CD4-positive, alpha-beta T cell treated with Interleukin-15 for 1 hour (primary cell): ENCODE results near the gene SPACA9.

Experiments
- DNase-seq: peaks from one replicate; pipeline ENCODE4 v3.0.0-alpha.2; 2020

SPACA9 gene

DNA sequence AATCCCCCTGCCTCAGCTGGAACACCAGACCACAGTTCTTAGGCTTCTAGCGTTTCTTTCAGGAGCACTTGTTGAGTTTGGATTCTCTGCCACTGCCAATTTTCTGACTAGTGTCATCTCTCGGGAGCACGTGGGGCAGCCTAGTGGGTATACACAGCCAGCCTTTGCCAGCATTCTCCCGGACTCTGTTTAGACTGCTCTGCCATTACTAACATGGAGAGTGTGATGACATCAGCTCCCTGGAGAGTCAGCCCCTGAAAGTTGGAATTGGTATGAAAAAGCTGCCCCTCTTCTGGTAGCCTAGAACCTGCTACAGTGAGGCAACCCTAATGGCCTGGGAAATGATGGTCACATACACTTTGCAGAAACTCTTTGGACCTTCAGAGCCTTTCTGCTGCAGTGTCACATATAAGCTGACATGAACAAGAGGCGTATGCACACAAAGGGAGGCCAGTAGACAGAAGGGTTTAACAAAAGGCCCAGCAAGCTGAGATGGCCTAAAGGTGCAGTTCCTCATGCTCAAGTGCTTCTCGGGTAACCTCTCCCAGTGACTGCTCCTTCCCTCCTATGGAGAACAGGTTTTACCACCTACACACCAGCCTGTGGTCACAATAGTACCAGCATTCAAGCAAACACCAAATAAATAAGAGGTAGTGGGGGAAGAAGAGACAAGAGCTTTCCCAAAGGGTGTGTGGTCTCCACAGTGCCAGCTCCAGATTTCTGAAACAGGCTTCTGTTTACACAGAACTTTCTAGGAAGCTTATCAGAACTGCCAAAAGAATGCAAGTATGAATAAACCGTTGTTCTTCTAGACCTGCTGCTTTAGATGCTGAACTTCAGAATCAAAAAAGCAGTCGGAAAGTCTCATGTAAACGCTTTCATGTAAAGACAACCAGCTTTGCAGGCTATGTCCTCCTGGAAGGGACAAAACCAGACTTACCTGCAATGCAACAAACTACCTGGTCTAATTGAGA is 16.5 kb downstream of the SPACA9 start:
- DNase-seq: no peak

DNA sequence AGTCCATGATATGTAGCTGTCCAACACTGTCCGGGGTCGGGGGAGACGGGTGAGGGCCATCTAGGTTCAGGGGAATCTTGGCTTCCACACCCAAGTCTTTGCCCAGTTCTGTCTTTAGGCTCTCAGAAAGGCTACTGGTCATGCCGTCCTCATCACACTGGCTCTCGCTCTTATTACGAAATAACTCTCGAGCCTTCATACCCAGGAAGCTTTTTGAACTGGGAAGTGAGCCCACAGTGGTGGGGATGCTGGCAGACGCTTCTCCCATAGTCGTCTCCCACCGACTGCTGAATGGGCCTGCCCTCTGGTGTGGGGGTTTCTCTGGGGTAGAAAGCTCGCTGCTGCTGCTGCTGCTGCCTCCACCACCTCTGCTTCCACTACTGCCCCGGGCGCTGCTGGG is 17.6 kb downstream of the SPACA9 start:
- no peak for DNase-seq

GRCh38 chr9:132896906-132897305 is 18.2 kb downstream of the SPACA9 start:
- no peak for DNase-seq

DNA sequence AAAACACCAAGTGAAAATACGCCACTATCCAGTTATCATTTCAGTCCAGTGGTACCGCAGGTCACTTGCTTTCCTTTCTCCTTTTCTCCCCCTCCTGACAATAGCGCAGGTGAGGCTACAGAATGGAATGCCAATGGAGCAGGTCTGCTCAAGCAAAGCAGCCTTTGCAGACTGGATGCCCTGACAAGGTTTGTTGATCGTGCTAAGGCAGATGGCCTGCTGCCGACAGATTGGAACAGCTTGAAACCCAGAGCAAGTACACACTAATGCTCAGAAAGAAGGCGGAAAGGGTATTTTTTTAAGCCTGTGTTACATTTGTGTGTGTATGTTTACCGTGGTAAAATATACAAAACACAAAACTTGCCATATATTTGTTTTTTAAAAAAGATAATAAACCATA is 19.4 kb downstream of the SPACA9 start:
- no peak for DNase-seq

DNA sequence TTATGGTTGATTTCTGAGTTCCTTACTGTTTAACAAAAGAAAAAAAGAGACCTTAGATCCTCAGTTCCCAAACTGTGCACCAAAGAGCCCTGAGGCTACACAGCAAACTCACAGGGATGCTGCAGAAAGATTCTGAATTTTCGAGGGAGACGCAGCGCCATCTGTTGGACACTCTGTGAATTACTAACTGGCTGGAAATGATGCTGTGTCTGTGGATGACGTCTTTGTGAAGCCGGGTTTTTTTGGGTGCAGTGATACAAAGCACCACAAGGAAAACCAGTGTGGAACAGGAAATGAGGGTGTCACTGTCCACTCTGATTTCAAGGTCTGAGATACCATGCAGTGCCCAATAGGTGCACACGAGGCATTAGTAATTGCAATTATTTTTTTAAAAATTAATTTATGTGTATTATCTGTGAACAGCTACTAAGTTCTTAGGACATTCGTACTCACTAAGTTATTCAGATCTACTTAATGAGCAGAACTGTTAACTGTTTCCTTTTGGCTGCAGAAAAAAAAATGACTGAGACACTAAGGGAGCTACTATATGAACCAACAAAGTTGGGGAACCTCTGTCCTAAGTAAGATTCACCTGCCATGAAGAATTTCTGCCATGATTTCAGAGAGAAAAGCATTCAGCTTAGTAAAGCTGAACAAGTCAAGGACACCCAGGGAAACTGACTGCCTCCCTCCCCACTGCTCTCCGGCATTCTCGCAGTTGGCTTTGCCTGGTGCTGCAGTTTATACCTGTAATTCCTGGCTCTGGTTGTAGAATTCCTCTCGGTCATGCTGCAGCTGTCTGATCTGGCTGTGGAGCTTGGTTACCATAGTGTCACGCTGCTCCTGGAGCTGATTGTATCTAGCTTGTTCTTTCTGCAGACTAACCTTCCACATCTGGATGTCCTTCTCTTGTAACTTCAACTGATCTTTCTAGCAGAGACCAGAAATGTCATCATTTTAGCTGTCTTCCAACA is 23.4 kb downstream of the SPACA9 start:
- peak; percentile 78 for DNase-seq

DNA sequence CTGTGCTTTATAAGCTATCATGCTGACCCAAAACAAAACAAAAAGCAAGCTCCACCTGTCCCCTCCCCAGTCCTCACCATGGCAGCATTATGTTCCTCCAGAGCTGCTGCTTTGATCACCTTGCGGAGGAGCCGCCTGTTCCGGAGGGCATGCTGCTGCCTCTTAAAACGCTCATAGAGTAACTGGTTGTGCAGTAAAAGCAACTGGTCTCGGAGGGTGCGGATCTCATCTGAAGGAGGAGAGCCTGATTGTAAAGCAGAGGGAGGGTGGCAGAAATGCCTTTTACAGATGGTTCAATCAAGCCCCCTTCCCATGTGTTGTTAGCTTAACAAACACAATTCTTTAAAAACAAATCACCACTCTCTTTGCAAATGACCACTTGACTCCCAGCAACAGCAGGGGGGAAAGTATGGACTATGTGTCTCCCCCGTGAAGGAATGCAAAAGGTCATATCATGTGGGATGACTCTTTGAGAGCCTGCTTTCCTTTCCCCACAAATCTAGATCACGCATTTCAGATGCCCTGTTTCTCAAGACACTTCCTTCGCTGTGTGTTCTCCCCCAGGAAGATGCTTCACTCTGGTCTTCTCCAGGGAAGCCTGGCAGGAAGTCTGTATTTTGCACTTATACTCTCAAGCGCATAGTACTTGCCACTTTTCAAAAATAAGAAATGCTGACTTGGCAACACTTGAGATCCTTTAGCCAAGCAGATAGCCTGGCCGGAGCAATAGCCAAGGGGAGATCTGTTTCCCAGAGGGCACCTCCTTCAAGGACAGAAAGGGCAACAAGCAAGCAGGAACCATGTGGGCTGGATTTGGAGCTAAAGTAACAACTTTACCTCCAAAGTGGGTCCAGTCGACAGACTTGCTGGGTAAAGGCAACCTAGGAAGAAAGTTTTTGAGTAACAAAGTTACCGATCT is 25.1 kb downstream of the SPACA9 start:
- no peak for DNase-seq

DNA sequence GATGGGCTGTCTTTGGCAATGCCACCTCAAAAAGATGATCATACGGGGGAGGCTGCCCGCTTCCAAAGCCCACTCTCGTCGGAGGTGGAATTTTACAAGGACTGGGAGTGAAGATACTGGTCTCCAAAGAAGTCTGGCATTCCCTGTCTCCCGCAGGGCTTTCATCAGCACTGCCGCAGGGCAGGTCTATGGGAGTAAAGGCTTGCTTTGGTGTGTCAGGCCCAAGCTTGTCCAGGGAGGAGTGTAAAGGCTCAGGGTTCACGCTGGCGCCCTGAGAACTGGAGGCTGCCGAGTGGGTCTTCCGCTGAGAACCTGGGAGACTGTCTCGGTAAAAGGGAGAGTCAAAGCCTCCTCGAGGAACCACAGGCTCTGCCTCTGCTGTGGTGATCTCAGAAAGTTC is 27.0 kb downstream of the SPACA9 start:
- no peak for DNase-seq

- no peak for DNase-seq
Measured at GRCh38 chr9:132908635-132909034, 29.9 kb downstream of the SPACA9 start.

DNA sequence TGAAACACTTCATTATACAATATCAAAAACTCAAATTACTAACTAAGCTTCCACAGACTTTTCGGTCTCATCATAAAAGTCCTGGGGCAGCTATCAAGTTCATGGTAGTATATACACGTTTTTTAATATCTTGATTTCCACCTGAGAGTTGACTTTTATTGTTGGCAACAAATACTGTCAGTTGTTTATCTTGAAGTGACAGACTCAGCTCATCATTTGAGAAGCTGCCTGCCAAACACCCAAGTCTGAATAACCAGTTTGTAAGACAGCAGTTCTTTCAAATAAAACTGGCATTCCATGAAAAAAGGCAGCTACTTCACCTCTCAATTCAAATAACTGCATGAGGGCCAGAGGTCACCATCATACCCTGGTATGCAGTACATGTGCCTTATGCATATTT is 30.6 kb downstream of the SPACA9 start:
- no peak for DNase-seq

GRCh38 chr9:132910376-132910775 is 31.7 kb downstream of the SPACA9 start:
- DNase-seq: no peak

DNA sequence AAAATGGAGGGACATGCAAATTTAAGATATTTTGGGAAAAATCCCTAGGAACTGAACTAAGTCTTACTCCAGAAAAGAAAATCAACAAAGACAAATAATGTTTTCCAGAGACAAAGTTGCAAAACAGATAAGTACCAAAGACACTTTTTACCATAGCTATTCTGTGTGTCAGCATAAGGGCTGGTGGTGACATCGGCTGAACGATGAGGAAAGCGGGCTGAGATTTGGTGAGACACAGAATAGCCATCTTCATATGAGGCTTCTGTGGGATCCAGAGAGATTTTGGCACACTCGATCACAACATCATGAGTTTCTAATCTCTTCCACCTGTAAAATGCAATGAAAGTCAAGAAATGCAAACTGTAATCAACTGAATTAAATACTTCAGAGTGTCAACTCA is 33.4 kb downstream of the SPACA9 start:
- DNase-seq: no peak

GRCh38 chr9:132914924-132915323 is 36.2 kb downstream of the SPACA9 start:
- DNase-seq: no peak

DNA sequence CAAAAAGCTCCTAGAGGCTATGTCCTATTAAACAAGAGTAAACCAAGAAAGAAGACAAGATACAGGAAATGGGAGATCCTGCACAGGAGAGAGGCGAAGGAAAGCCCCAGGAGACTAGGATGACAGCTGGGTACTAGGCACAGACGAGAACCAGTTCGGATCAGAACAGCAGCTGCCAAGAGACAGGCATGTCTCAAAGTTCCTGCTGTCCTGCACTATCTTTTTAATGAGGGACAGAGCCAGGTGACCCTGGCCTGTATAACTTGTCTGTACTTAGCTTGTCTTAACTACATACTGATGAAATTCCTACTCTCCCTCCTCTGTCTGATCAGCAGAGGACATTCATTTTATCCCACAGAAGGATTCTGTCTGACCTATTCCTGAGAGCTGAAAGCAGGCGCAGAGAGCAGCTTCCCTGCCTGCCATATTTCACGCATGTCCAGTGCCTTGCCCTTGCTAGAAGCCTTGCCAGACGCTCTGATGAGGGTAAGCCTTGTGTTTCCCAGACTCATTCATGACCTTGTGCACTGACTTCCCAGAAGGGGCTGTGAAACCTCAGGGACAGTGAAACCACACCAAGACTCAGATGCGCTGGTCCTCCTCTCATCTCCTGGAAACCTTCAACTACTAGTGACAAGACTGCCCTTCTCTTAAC is 41.0 kb downstream of the SPACA9 start:
- DNase-seq: no peak

- DNase-seq: no peak
Measured at GRCh38 chr9:132923346-132923902, 44.7 kb downstream of the SPACA9 start.

DNA sequence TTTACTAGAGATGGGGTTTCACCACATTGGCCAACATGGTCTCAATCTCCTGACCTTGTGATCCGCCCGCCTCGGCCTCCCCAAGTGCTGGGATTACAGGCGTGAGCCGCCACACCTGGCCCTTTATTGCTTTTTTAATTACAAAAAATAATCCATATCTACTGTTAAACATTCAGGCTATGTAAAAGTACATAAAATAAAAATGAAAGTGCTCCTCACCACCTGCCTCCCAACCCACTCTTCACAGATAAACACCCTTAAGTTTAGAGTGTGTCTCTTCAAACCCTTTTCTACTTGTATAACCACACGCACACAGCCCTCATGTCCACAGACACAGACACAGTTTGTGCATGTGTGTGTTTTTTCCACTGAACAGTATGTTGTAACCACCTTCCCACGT is 49.0 kb downstream of the SPACA9 start:
- DNase-seq: no peak

DNA sequence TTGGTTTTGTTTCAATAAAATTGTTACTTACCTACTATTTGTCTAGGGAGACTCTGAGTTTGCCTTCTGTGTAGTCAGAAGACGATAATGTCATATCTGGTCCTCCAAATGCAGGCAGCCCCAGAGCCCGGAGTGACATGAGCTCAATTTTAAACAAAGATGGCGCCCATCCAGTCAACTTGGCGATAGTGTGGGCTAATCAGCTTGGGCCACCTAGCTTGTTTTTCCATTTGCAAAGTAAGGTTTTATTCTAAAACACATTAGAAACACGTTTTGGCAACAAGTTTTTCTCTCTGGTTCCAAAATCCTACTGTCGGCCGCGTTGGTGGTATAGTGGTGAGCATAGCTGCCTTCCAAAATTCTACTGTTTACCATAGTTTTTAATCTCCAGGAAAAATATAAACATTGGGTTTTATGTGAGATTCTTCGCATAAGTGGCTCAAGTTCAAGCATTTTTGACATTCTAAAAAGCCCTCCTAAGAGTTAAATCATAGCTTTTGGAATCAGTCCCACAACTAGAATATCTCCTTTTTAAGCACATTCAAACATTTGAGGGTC is 52.6 kb downstream of the SPACA9 start:
- DNase-seq: no peak

DNA sequence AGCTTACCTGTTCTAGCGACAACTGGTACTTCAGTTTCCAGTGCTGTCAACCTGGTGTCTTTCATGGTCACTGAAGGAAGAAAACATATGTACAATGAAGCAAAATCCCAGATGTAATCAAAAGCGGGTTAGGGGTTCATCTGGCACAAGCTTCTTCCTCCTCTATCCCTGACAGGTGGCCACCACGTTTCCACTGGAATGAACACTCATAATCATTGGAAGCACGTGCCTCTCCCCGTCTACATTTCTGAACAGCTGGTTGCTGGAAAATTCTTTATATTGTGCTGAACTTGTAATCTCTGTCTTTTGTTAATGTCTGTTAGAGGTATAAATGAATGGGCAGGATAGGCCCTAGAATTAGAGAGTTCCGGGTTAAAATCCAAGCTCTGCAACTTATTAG is 56.3 kb downstream of the SPACA9 start:
- no peak for DNase-seq

GRCh38 chr9:132937463-132937901 is 58.8 kb downstream of the SPACA9 start:
- DNase-seq: no peak

GRCh38 chr9:132939169-132939568 is 60.5 kb downstream of the SPACA9 start:
- DNase-seq: no peak
